Chondrocyte (in vitro differentiated cells): ENCODE results near the gene STIM2. TPM values are rescaled to one million over a fixed set of nuclear protein-coding genes. Genes with fewer than 3 reads are reported as not detected.
"Not testable (repeated sequence)": the region's sequence is repeated elsewhere in the genome, so short reads cannot be mapped to it uniquely, and the experiment has no call there.

Source experiments
- DNase-seq: peaks from one replicate; pipeline ENCODE4 v3.0.0; 2021; ENCODE audit warnings: mixed read lengths, low spot score
- H3K27ac Mint-ChIP-seq: one replicate; pipeline ENCODE4 v1.8.0; 2021; ENCODE audit warnings: mild to moderate bottlenecking, moderate library complexity, mixed read lengths; ENCODE audit not compliant: unreplicated experiment
- H3K27me3 Mint-ChIP-seq: 2 replicates; pipeline ENCODE4 v1.8.0; 2021; ENCODE audit warnings: low read depth, mixed read lengths
- H3K36me3 Mint-ChIP-seq: 2 replicates; pipeline ENCODE4 v1.8.0; 2021; ENCODE audit warnings: low read depth, mixed read lengths
- H3K4me1 Mint-ChIP-seq: 2 replicates; pipeline ENCODE4 v1.8.0; 2021; ENCODE audit warnings: low read depth, mild to moderate bottlenecking, mixed read lengths
- H3K4me3 Mint-ChIP-seq: one replicate; pipeline ENCODE4 v1.8.0; 2021; ENCODE audit warnings: mild to moderate bottlenecking, moderate library complexity, mixed read lengths; ENCODE audit not compliant: unreplicated experiment
- H3K9me3 Mint-ChIP-seq: 2 replicates; pipeline ENCODE4 v1.8.0; 2021; ENCODE audit warnings: low read depth, mixed read lengths
- long read RNA-seq: library from polyadenylated mRNA; stranded (forward); transcript quantifications from one replicate; pipeline ENCODE4 v2.0.0, GENCODE V29; 2021
- total RNA-seq: library from RNA; stranded (reverse); gene quantifications from 3 replicates; pipeline ENCODE4 v1.2.1, GENCODE V29; 2021
- TF ChIP-seq, protein P1 (sequence below): fragments of 200-600 bp; sonication (generic); IDR thresholded peaks from 2 replicates; pipeline ENCODE4 v1.5.0; 2021; ENCODE audit warnings: antibody characterized with exemption, mild to moderate bottlenecking, moderate library complexity

Gene STIM2
- total RNA-seq: 10.8 to 20.8 TPM (median 13.5 TPM) in 3 replicates
- long read RNA-seq, full-length matches to known transcripts: 12 of 22 reads
- long read RNA-seq, partial matches to known transcripts: 0 of 22 reads
- long read RNA-seq, other reads (novel, unspliced or antisense): 10 of 22 reads

- H3K9me3 Mint-ChIP-seq: no peaks in the 10 kb centered on the region
- H3K36me3 Mint-ChIP-seq: no peaks in the 10 kb centered on the region
- no peaks in the 10 kb centered on the region for H3K27me3 Mint-ChIP-seq
- peak; percentile 96 for DNase-seq
- peaks cover 40% of the 10 kb centered on the region for H3K4me1 Mint-ChIP-seq
- H3K27ac Mint-ChIP-seq: peak within 1 kb of the TSS; percentile 98
- H3K4me3 Mint-ChIP-seq: peak within 1 kb of the TSS; percentile 98
- TF ChIP-seq, protein P1, sequence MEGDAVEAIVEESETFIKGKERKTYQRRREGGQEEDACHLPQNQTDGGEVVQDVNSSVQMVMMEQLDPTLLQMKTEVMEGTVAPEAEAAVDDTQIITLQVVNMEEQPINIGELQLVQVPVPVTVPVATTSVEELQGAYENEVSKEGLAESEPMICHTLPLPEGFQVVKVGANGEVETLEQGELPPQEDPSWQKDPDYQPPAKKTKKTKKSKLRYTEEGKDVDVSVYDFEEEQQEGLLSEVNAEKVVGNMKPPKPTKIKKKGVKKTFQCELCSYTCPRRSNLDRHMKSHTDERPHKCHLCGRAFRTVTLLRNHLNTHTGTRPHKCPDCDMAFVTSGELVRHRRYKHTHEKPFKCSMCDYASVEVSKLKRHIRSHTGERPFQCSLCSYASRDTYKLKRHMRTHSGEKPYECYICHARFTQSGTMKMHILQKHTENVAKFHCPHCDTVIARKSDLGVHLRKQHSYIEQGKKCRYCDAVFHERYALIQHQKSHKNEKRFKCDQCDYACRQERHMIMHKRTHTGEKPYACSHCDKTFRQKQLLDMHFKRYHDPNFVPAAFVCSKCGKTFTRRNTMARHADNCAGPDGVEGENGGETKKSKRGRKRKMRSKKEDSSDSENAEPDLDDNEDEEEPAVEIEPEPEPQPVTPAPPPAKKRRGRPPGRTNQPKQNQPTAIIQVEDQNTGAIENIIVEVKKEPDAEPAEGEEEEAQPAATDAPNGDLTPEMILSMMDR: peak; percentile 62
Observed at GRCh38 chr4:26860157-26860921, at the start of gene STIM2. TSS of gene STIM2 (plus strand) at chr4:26860841.

DNA sequence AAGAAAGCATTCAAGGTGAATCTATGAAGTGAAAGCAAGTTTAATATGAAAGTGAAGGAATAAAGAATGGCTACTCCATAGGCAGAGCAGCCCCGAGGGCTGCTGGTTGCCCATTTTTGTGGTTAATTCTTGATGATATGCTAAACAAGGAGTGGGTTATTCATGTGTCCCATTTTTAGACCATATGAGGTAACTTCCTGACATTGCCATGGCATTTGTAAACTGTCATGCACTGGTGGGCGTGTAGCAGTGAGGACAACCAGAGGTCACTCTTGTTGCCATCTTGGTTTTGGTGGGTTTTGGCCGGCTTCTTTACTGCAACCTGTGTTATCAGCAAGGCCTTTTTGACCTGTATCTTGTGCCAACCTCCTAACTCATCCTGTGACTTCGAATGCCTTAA lies 49.1 kb upstream of the STIM2 start:
- H3K27me3 Mint-ChIP-seq, DNase-seq, H3K4me1 Mint-ChIP-seq, H3K27ac Mint-ChIP-seq, H3K4me3 Mint-ChIP-seq, H3K36me3 Mint-ChIP-seq, H3K9me3 Mint-ChIP-seq: not testable (repeated sequence)

DNA sequence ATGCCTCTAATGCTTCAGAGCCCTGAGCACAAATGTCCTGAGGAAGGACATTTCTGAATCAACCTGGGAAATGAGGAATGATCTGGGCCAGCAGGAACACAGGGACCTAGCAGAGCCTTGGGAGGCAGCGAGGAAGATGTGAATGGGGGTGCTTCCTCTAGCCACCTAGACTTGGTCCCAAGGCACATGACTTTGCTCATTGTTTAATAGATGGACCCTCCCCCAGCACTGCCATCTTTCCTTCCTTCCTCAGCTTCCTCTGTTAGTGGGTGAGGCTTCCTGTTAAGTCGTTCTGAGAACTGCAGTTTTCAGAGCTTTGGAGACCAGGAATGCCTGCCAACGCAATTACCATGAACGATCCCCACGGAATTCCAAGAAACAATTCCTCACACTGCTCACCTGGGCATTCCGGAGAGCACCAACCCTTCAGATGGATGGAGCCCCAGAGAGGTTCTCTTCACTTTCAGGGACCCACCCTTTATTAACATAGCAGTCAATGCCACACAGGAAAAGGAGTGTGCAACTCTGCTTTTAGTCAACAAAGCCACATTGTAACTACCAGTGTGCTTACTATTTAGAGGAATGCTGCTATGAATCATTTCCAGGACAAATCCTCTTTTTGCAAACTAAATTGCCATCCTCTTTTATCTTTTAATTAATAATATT lies 48.5 kb upstream of the STIM2 start:
- DNase-seq: no peak
- Mint-ChIP-seq H3K27me3 (no peaks in the 10 kb centered on the region), H3K27ac (no peak overlapping the region), H3K4me3 (no peak overlapping the region), H3K36me3 (peaks cover 2% of the 10 kb centered on the region), H3K9me3 (peaks cover 4% of the 10 kb centered on the region), H3K4me1 (peaks cover 2% of the 10 kb centered on the region)
- TF ChIP-seq, protein P1: no peak

DNA sequence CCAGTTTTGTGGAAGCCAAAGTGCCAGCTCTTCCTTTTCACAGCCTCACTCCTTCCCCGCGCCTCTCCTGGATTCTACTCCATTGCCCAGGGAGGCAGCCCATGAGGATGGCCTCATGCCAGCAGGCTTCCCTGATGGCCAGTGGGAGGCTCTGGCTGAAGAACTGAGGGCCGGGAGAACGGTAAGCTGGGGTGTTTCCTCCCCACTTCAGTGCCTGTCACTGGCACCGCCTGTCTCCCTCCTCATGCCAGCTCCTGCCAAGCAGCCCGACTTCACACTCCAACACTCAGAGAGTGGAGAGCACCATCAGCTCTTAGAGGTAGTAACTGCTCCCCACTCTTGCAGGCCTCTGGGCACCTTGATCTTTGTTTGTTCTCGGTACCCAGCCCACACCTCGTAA lies 46.9 kb upstream of the STIM2 start:
- H3K4me3 Mint-ChIP-seq: no peak overlapping the region
- no peak for DNase-seq
- no peaks in the 10 kb centered on the region for H3K27me3 Mint-ChIP-seq
- H3K9me3 Mint-ChIP-seq: peaks cover 4% of the 10 kb centered on the region
- no peak overlapping the region for H3K27ac Mint-ChIP-seq
- H3K36me3 Mint-ChIP-seq: peaks cover 2% of the 10 kb centered on the region
- H3K4me1 Mint-ChIP-seq: no peaks in the 10 kb centered on the region
- TF ChIP-seq, protein P1: no peak

- Mint-ChIP-seq H3K9me3 (peaks cover 11% of the 10 kb centered on the region), H3K4me1 (no peaks in the 10 kb centered on the region), H3K27me3 (no peaks in the 10 kb centered on the region), H3K27ac (no peak overlapping the region), H3K36me3 (peaks cover 8% of the 10 kb centered on the region), H3K4me3 (no peak overlapping the region)
- no peak for DNase-seq
- TF ChIP-seq, protein P1: no peak
Observed at GRCh38 chr4:26815199-26815598, 45.4 kb upstream of the STIM2 start.
